Measurements from ENCODE around the gene CENPU. TPM values are rescaled to one million over a fixed set of nuclear protein-coding genes. Genes with fewer than 3 reads are reported as not detected.

Gene CENPU
- total RNA-seq, 4 donors from 2014 or later = 1.8 to 3.5 (median 1.9) TPM; not detected in 1

- Histone ChIP-seq H3K36me3 (no peaks in the 10 kb centered on the region), H3K9me3 (no peaks in the 10 kb centered on the region), H3K27ac (peak overlapping the region in 2 of 3 donors; percentile 17 to 18), H3K4me3 (replicated peaks in 1 of 3) (peak overlapping the region in 1 of 3 donors; percentile 12), H3K27me3 (no peaks in the 10 kb centered on the region), H3K4me1 (peaks cover 12 to 20% of the 10 kb centered on the region in 2 donors)
- WGBS, 2 donors = 61 to 66% methylated on average over 6 of the region's 6 CpGs
- no peak for TF ChIP-seq POLR2A (IDR thresholded peaks at IDR 0.05)
- TF ChIP-seq, protein P1, sequence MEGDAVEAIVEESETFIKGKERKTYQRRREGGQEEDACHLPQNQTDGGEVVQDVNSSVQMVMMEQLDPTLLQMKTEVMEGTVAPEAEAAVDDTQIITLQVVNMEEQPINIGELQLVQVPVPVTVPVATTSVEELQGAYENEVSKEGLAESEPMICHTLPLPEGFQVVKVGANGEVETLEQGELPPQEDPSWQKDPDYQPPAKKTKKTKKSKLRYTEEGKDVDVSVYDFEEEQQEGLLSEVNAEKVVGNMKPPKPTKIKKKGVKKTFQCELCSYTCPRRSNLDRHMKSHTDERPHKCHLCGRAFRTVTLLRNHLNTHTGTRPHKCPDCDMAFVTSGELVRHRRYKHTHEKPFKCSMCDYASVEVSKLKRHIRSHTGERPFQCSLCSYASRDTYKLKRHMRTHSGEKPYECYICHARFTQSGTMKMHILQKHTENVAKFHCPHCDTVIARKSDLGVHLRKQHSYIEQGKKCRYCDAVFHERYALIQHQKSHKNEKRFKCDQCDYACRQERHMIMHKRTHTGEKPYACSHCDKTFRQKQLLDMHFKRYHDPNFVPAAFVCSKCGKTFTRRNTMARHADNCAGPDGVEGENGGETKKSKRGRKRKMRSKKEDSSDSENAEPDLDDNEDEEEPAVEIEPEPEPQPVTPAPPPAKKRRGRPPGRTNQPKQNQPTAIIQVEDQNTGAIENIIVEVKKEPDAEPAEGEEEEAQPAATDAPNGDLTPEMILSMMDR (IDR thresholded peaks at IDR 0.05) = no peak
- DNase-seq = no peak
- intact Hi-C loops (cut with DNase I) = no loop called here
These were observed 862 bp upstream of the CENPU start for GRCh38 chr4:184734758-184735157.

DNA sequence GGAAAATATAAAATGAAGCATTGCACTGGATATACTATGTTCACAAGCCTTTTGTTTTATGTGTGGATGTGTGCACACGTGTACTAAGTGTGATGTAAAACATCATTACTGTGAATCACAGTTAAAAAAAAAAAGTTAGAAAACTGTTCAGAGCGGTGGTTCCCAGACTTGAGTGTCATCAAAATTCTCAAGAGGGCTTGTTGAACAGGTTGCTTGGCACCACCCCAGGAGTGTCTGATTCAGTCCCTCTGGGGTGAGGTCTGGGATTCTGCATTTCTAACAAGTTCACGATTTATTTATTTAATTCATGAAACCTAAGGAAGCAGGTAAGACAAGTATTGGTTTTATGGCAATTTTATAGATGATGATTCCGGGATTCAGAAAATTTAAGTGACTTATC, 1.8 kb downstream of the CENPU start:
- Histone ChIP-seq H3K27me3 (no peaks in the 10 kb centered on the region), H3K4me1 (peaks cover 12 to 20% of the 10 kb centered on the region in 2 donors), H3K4me3 (replicated peaks in 1 of 3) (no peak overlapping the region), H3K9me3 (no peaks in the 10 kb centered on the region), H3K27ac (no peak overlapping the region), H3K36me3 (no peaks in the 10 kb centered on the region)
- whole genome bisulfite sequencing, 2 donors = 27 to 33% methylated on average over 4 of the region's 4 CpGs
- TF ChIP-seq, protein P1 (IDR thresholded peaks at IDR 0.05) = no peak
- no peak for TF ChIP-seq POLR2A (IDR thresholded peaks at IDR 0.05)
- intact Hi-C loops (cut with DNase I) = no loop called here
- DNase-seq = peak; percentile 89 to 90

- no peaks in the 10 kb centered on the region for H3K36me3 ChIP-seq
- no peak overlapping the region for H3K27ac ChIP-seq
- TF ChIP-seq, protein P1 (IDR thresholded peaks at IDR 0.05) = no peak
- TF ChIP-seq POLR2A (IDR thresholded peaks at IDR 0.05) = no peak
- WGBS, 2 donors = 83 to 85% methylated on average over 6 of the region's 6 CpGs
- peaks cover 12 to 20% of the 10 kb centered on the region in 2 donors for H3K4me1 ChIP-seq
- DNase-seq = no peak
- H3K9me3 ChIP-seq = no peaks in the 10 kb centered on the region
- H3K4me3 ChIP-seq (replicated peaks in 1 of 3) = no peak overlapping the region
- intact Hi-C loops (cut with DNase I) = no loop called here
- H3K27me3 ChIP-seq = no peaks in the 10 kb centered on the region
These were observed 2.8 kb downstream of the CENPU start for GRCh38 chr4:184731056-184731455.

GRCh38 chr4:184729946-184730345, 4.0 kb downstream of the CENPU start:
- Histone ChIP-seq H3K27me3 (no peaks in the 10 kb centered on the region), H3K36me3 (no peaks in the 10 kb centered on the region), H3K4me1 (peaks cover 12 to 20% of the 10 kb centered on the region in 2 donors), H3K27ac (no peak overlapping the region), H3K9me3 (no peaks in the 10 kb centered on the region), H3K4me3 (replicated peaks in 1 of 3) (no peak overlapping the region)
- WGBS, 2 donors = 83 to 88% methylated on average over 5 of the region's 5 CpGs
- DNase-seq = no peak
- intact Hi-C loops (cut with DNase I) = no loop called here
- TF ChIP-seq, protein P1 (IDR thresholded peaks at IDR 0.05) = no peak
- no peak for TF ChIP-seq POLR2A (IDR thresholded peaks at IDR 0.05)

- 72 to 95% methylated on average over 2 of the region's 2 CpGs for WGBS, 2 donors
- H3K4me3 ChIP-seq (replicated peaks in 1 of 3) = no peak overlapping the region
- no peak for TF ChIP-seq POLR2A (IDR thresholded peaks at IDR 0.05)
- TF ChIP-seq, protein P1 (IDR thresholded peaks at IDR 0.05) = no peak
These were observed 5.0 kb downstream of the CENPU start for GRCh38 chr4:184728858-184729257.

More at GRCh38 chr4:184728858-184729257, 5.0 kb downstream of the CENPU start:
- H3K36me3 ChIP-seq = no peaks in the 10 kb centered on the region
- no peak for DNase-seq
- intact Hi-C loops (cut with DNase I) = no loop called here
- no peaks in the 10 kb centered on the region for H3K27me3 ChIP-seq
- no peak overlapping the region for H3K27ac ChIP-seq
- H3K9me3 ChIP-seq = no peaks in the 10 kb centered on the region
- H3K4me1 ChIP-seq = peaks cover 9 to 15% of the 10 kb centered on the region in 2 donors

All from thyroid gland (tissue), 4 donors.